Measurements from ENCODE around the gene CSF1R.
A peak's percentile ranks its signal among the peaks of the same experiment; 100 is the strongest.

The CSF1R gene

DNA sequence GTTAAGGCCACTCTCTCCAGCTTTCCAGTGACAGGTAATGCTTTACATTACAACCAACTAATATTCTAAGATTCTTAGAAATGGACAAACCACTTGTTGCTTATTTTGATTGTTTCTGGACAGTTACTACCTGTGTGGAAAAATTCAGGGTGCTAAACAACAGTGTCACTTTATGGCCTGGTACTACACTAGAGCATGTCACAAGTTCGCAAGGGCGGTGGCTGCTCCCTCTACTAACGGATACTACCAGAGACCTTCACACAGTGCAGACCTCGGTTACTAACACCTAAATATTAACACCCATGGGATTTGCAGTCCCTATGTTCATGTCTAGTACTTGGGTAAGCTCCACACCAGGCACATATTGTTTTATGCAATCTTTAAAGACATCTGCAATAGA, 72.4 kb downstream of the CSF1R start:
- Histone ChIP-seq H3K36me3 (ENCODE audit: control insufficient read depth in 2 of 2, insufficient read depth in 1 of 2, low read length in 2 of 2) (peaks cover 75 to 93% of the 10 kb centered on the region in 2 experiments), H3K27ac (ENCODE audit: extremely low read depth, low read depth, low read length) (no peak overlapping the region), H3K4me3 (ENCODE audit: low read depth, low read length) (no peak overlapping the region), H3K9me3 (ENCODE audit: control insufficient read depth, insufficient read depth, low read depth, low read length) (no peaks in the 10 kb centered on the region; the same call in 1 of the 2 replicates), H3K4me1 (ENCODE audit: control insufficient read depth, insufficient read depth, low read length) (no peaks in the 10 kb centered on the region)
- ChIA-PET CTCF (no interaction called here), POLR2A (no interaction called here)
- peak; percentile 61 for TF ChIP-seq SCRT2 (tag by site-specific recombination; IDR thresholded peaks at IDR 0.05)
- no peak for TF ChIP-seq ZNF837 (tag by site-specific recombination; IDR thresholded peaks at IDR 0.05)
- no peak for TF ChIP-seq KLF8 (tag by site-specific recombination; IDR thresholded peaks at IDR 0.05)

- H3K9me3 ChIP-seq (ENCODE audit: control insufficient read depth, insufficient read depth, low read depth, low read length) = no peaks in the 10 kb centered on the region; the same call in 1 of the 2 replicates
- POLR2A ChIA-PET = interaction anchor here (0.6 to 0.9 kb wide), 2 partner anchors 9 to 13 kb away, joined by 3 to 4 read pairs; partner anchors contain the start of genes HMGXB3 and TIGD6
- no peak overlapping the region for H3K27ac ChIP-seq (ENCODE audit: extremely low read depth, low read depth, low read length)
- no peak overlapping the region for H3K4me3 ChIP-seq (ENCODE audit: low read depth, low read length)
- H3K4me1 ChIP-seq (ENCODE audit: control insufficient read depth, insufficient read depth, low read length) = no peaks in the 10 kb centered on the region
- CTCF ChIA-PET = interaction anchor here (0.6 to 1.3 kb wide), 5 partner anchors 12 to 434 kb away, joined by 3 to 5 read pairs (median 3); no protein-coding TSS in a partner anchor
- TF ChIP-seq ZNF211 (tag by site-specific recombination; IDR thresholded peaks at IDR 0.05; ENCODE audit: low read depth) = no peak
- no peak for TF ChIP-seq KLF1 (tag by site-specific recombination; IDR thresholded peaks at IDR 0.05)
- peaks cover 65 to 94% of the 10 kb centered on the region in 2 experiments for H3K36me3 ChIP-seq (ENCODE audit: control insufficient read depth in 2 of 2, insufficient read depth in 1 of 2, low read length in 2 of 2)
These were observed 76.5 kb downstream of the CSF1R start for GRCh38 chr5:150009671-150010387.

- Histone ChIP-seq H3K36me3 (ENCODE audit: control insufficient read depth in 2 of 2, insufficient read depth in 1 of 2, low read length in 2 of 2) (peaks cover 43 to 85% of the 10 kb centered on the region in 2 experiments), H3K4me1 (ENCODE audit: control insufficient read depth, insufficient read depth, low read length) (peaks cover 5% of the 10 kb centered on the region), H3K27ac (ENCODE audit: extremely low read depth, low read depth, low read length) (no peak overlapping the region), H3K4me3 (ENCODE audit: low read depth, low read length) (no peak overlapping the region), H3K9me3 (ENCODE audit: control insufficient read depth, insufficient read depth, low read depth, low read length) (no peaks in the 10 kb centered on the region)
- ChIA-PET POLR2A (no interaction called here), CTCF (interaction anchor here (0.7 to 3.2 kb wide), 4 partner anchors 15 to 170 kb away, joined by 3 to 11 read pairs (median 7); no protein-coding TSS in a partner anchor)
- TF ChIP-seq GFI1B (tag by site-specific recombination; IDR thresholded peaks at IDR 0.05) = no peak
- no peak for TF ChIP-seq ZNF266 (tag by site-specific recombination; IDR thresholded peaks at IDR 0.05; ENCODE audit: low read depth)
- no peak for TF ChIP-seq ZNF558 (tag by site-specific recombination; IDR thresholded peaks at IDR 0.05)
- TF ChIP-seq ZBTB1 (tag by site-specific recombination; IDR thresholded peaks at IDR 0.05) = no peak
- TF ChIP-seq, protein P1, sequence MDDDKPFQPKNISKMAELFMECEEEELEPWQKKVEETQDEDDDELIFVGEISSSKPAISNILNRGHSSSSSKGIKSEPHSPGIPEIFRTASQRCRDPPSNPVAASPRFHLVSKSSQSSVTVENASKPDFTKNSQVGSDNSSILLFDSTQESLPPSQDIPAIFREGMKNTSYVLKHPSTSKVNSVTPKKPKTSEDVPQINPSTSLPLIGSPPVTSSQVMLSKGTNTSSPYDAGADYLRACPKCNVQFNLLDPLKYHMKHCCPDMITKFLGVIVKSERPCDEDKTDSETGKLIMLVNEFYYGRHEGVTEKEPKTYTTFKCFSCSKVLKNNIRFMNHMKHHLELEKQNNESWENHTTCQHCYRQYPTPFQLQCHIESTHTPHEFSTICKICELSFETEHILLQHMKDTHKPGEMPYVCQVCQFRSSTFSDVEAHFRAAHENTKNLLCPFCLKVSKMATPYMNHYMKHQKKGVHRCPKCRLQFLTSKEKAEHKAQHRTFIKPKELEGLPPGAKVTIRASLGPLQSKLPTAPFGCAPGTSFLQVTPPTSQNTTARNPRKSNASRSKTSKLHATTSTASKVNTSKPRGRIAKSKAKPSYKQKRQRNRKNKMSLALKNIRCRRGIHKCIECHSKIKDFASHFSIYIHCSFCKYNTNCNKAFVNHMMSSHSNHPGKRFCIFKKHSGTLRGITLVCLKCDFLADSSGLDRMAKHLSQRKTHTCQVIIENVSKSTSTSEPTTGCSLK (tag by site-specific recombination; IDR thresholded peaks at IDR 0.05) = no peak
- TF ChIP-seq ZNF202 (tag by site-specific recombination; IDR thresholded peaks at IDR 0.05; ENCODE audit: borderline replicate concordance) = no peak
These were observed 79.3 kb downstream of the CSF1R start for GRCh38 chr5:150007050-150007449.

DNA sequence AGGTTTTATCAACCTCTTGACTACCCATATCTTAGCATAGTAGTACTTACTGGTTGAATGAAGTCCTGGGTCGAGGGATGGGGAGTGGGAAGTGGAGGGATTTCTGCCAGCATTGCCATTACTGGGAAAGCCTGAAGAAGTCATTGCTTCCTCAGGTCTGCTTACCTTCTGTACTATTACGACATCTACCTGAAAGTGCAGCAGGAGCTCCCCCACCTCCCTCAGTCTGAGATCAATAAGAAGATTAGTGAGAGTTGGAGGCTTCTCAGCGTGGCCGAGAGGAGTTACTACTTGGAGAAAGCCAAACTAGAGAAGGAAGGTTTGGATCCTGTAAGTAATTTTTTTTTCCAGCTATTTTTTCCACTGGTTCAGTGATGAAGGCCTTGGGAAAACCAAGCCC, 80.0 kb downstream of the CSF1R start:
- peaks cover 35 to 79% of the 10 kb centered on the region in 2 experiments for H3K36me3 ChIP-seq (ENCODE audit: control insufficient read depth in 2 of 2, insufficient read depth in 1 of 2, low read length in 2 of 2)
- H3K27ac ChIP-seq (ENCODE audit: extremely low read depth, low read depth, low read length) = no peak overlapping the region
- peaks cover 6% of the 10 kb centered on the region for H3K4me1 ChIP-seq (ENCODE audit: control insufficient read depth, insufficient read depth, low read length)
- H3K4me3 ChIP-seq (ENCODE audit: low read depth, low read length) = no peak overlapping the region
- ChIA-PET POLR2A (no interaction called here), CTCF (interaction anchor here (0.6 to 3.2 kb wide), 6 partner anchors 11 to 177 kb away, joined by 3 to 11 read pairs (median 4); no protein-coding TSS in a partner anchor)
- no peaks in the 10 kb centered on the region for H3K9me3 ChIP-seq (ENCODE audit: control insufficient read depth, insufficient read depth, low read depth, low read length)
- TF ChIP-seq HOXC10 (CRISPR knock-in tag; IDR thresholded peaks at IDR 0.05) = no peak
- no peak for TF ChIP-seq ELK4 (IDR thresholded peaks at IDR 0.05; ENCODE audit: borderline replicate concordance, low read depth, low read length)
- TF ChIP-seq SCRT2 (tag by site-specific recombination; IDR thresholded peaks at IDR 0.05) = no peak
- TF ChIP-seq ZNF354C (tag by site-specific recombination; IDR thresholded peaks at IDR 0.05; ENCODE audit: borderline replicate concordance, low read depth) = no peak
- TF ChIP-seq ZNF704 (tag by site-specific recombination; IDR thresholded peaks at IDR 0.05) = no peak
- no peak for TF ChIP-seq ZFP37 (tag by site-specific recombination; IDR thresholded peaks at IDR 0.05)
- no peak for TF ChIP-seq ZNF211 (tag by site-specific recombination; IDR thresholded peaks at IDR 0.05; ENCODE audit: low read depth)
- TF ChIP-seq ZNF26 (tag by site-specific recombination; IDR thresholded peaks at IDR 0.05) = no peak
- no peak for TF ChIP-seq ZNF155 (tag by site-specific recombination; IDR thresholded peaks at IDR 0.05)
- TF ChIP-seq SP3 (tag by site-specific recombination; IDR thresholded peaks at IDR 0.05) = no peak
- TF ChIP-seq ZNF404 (tag by site-specific recombination; IDR thresholded peaks at IDR 0.05) = no peak

Data from HEK293 (cell line).